Endometrium (tissue), 2 donors: Measurements from ENCODE around the gene HOXB1.

ENCODE experiments used
- FAIRE-seq: peaks from 2 replicates; lab custom pipeline; 2012; peaks lifted over from hg19 to GRCh38; lab: Jason Lieb, UNC
- donor health status: control.
- donor health status: control.

Gene HOXB1

DNA sequence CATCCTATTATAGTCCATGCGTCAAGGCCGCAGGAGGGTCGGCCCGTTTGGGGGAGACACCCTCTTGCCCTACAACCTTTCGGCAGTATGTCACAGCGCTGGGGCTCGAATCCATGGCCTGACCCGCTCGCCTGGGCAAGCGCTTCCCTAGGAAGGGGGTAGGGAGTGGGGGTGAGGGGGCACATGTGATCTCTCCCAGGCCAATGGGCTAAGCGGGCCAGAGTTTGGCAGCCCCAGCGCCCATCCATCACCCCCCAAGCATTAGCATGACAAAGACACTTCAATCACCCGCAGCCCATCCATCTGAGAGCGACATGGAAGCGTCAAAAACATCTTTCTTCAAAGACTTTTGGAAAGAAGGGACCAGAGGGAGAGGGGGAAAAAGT, at the start of gene HOXB1:
Gene HOXB1, minus strand, starts transcription at position 125 of the 386 bp plus-strand sequence. Its CDS starts 107 bp downstream, at position 18.
- FAIRE-seq = no peak

- no peak for FAIRE-seq
Observed at GRCh38 chr17:48579760-48580554, 49.1 kb upstream of the HOXB1 start.

GRCh38 chr17:48579471-48579759, 48.6 kb upstream of the HOXB1 start:
- FAIRE-seq = no peak

DNA sequence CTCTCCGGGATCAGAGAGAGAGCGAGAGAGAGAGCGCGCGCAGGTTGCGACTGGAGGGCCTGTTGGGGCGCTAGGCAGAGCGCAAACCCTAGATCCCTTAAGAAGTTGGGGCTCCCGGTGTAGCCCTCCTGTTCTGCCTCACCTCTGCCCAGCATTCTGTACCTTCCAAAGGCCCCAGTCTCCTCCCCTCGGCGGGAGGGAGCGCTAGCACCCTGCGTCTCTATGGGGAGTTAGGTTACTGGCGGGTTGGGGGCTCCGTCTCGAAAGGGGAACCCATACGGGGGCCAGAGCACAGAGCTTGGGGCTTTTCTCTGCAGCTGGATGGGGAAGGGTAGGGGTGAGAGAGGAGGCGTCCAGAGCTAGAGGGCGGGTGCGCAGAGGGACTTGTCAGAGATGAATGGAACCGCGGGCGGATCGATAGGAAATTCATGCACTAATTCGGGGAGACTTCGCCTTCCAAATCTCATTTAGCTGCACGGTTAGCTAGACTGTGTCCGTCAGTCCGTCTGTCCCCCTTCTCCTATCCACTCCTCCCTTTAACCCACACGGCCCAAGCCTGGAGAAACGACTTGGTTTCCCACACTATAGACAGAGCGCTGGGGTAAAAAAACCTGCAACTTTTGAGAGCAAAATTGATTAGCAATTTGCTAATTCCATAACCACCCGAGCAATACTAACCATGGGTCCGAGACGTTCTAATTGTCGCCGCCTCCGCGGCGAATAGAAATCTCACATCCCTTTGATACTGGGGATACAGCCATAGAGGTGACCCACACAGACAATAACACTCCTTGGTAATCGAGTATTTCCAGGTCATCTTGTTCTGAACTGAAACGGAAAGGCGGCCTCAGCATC, 48.0 kb upstream of the HOXB1 start:
- FAIRE-seq = no peak

DNA sequence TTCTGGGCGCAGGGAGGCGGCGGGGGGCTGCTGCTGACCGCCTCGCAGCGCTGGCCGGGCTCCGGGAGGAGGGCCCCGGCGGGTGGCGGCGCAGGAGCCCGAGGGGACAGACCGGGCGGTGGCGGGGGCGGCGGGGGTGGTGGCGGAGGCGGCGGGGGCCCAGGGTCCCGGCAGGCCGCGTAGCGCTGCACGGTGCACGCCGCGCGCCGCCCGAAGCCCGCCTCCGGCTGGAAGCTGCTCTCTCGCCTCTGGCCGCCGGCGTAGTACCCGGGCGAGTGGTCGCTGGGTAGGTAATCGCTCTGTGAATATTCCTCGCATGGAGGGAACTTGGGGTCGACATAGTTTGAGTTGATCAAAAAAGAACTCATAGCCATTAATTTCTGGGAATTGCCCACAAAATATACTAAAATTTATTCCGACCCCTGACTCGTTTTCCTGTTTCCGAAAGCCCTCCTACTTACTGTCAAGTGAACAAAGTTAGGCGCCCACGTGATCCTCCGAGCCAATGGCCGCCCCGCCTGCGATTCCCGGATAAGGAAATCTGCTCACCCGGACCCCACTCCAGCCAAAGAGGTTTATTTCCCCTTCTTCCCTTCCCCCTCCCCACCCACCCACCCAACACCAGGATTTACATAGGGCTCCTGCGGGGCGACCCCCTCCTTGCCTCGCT, 47.3 kb upstream of the HOXB1 start, which contains the start of gene HOXB4:
Gene HOXB4, minus strand, starts transcription at position 405 of the 670 bp plus-strand sequence. Its CDS starts 31 bp downstream, at position 374.
- no peak for FAIRE-seq

GRCh38 chr17:48577330-48577945, 46.6 kb upstream of the HOXB1 start:
- FAIRE-seq = no peak

DNA sequence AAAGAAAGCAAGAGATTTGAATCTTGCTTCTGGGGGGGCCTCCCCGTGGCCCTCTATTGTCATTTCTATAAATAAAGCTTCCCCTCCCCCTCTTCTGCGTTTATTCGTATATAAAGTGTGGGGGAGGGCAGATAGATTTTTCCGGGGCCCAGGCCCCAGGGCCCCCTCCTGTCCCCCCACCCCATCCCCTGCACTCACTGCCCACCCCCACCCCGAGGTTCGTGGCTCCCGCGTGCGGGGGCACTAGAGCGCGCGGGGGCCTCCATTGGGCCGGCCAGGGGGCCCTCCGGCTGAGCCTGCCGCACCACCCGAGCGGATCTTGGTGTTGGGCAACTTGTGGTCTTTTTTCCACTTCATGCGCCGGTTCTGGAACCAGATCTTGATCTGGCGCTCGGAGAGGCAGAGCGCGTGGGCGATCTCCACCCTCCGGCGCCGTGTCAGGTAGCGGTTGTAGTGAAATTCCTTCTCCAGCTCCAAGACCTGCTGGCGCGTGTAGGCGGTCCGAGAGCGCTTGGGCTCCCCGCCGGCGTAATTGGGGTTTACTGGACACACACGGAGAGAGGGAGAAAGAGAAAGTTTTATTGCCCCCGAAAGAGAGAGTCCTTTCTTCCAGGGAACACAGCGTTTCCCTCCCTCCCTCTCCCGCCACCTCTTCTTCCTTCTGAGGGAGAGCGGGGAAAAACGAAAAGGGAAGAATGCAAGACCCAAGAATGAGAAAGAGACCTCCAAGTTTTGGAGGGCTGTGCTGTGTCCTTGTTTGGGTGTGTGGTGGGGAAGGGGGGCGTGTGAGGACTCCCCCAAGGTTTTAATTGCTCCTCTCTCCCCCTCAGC, 45.9 kb upstream of the HOXB1 start:
- no peak for FAIRE-seq

GRCh38 chr17:48575673-48576478, 45.1 kb upstream of the HOXB1 start:
- no peak for FAIRE-seq

- no peak for FAIRE-seq
Observed at GRCh38 chr17:48575066-48575582, 44.3 kb upstream of the HOXB1 start.

DNA sequence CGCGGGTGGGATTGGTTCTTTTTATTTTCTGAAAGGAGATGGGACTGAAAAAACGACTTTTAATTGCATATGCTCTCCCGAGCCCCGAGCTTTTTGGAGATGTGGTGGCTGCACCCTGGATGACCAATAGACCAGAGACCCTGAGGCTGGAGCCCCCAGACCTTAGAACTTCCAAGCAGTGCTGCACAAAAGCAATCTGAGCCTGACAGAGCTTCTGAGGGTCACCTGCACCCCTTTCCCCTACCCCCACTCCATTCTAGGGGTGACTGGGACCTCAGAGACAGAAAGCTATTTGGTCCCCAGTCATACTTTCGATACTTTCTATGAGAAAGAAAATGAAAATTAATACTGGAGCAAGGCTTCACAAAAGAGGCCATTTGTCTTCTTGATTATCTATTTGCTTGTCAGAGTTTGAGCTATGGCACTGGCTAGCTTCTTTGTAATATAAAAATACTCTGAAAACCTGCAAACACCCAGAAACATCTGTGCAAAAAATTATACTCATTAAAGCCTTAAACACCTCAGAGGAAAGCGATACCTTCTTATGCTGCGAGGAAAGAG, 43.8 kb upstream of the HOXB1 start:
- FAIRE-seq = no peak

- no peak for FAIRE-seq
Observed at GRCh38 chr17:48571826-48572417, 41.1 kb upstream of the HOXB1 start.

GRCh38 chr17:48571024-48571818, 40.4 kb upstream of the HOXB1 start:
- no peak for FAIRE-seq

GRCh38 chr17:48570325-48571023, 39.7 kb upstream of the HOXB1 start:
- FAIRE-seq = no peak

DNA sequence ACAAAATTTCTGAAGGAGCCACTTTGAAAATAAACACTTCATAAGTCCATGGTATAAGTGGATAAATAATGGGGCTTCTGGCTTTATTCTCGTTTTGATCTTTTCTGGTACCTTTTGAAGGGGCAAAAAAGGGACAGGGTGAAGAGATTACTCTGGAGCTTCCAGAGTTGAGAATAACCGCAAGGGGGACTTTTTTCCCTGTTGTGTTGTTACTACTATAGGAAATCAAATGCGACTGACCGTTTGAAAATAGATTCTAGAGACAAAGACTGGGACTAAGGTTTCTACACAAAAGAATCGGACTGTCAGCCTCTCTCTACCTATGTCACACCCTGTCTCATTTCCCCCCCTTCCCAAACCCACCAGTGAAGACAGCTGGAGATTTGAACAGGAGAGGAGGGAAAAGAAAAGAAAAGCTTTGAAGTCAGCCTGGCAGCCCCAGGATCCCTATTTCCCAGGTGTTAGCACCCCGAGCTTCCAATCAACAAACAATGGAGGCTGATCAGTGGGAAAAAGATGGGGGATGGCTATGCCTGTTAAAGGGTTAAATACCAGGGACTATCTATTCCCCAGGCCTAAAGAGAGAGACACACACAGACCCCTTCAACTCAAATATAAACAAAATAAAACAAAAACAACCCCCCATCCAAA, 39.0 kb upstream of the HOXB1 start:
- no peak for FAIRE-seq

DNA sequence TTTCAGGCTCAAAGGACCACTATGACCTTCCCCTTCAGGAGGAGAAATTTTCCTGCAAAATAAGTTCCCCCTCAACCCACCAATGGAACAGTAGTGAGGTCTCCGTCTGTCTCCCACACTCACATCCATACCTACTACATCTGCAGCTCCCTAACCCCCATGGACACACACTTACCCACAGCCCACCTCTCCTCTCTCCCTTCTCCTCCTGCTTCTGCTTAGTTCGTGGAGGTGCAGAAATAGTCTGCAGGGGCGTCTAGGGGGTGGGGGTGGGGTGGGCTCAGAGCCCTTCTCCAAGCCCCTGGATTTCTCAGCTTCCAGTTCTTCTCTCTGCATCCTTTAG, 38.4 kb upstream of the HOXB1 start:
- FAIRE-seq = no peak

DNA sequence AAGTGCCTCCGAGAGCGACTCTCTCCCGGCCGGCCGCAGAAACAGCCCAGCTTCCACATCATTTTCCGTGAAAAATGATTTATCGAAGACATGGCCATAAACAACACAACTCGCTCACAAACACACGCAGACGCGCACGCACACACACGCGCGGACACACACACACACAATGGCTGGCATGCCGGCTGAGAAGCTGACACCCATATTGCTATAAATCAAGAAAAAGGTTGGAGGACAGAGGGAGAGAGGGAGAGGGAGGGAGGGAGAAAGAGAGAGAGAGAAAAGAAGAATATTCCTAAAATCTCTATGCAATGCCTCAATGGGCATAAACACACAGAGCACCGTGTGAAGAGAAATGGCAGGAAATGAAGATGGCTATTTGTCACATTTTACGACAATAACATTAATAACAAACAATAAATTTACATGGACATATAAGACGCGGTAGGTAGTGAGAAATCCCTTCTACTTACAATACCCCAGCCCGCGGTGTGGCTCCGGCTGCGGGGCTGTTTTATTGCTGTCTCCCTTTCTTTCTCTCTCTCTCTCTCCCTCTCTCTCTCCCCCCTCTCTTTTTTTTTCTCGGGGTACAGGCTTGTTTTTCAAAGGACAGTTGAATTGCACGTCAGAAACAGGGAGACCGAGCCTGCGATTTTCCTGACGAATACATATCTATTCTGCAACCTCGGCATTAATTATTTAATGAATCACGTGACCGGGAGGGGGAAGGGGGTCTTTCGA, 37.9 kb upstream of the HOXB1 start:
- FAIRE-seq = no peak
